Measurements from ENCODE around the gene UNC93B1.

Gene UNC93B1

DNA sequence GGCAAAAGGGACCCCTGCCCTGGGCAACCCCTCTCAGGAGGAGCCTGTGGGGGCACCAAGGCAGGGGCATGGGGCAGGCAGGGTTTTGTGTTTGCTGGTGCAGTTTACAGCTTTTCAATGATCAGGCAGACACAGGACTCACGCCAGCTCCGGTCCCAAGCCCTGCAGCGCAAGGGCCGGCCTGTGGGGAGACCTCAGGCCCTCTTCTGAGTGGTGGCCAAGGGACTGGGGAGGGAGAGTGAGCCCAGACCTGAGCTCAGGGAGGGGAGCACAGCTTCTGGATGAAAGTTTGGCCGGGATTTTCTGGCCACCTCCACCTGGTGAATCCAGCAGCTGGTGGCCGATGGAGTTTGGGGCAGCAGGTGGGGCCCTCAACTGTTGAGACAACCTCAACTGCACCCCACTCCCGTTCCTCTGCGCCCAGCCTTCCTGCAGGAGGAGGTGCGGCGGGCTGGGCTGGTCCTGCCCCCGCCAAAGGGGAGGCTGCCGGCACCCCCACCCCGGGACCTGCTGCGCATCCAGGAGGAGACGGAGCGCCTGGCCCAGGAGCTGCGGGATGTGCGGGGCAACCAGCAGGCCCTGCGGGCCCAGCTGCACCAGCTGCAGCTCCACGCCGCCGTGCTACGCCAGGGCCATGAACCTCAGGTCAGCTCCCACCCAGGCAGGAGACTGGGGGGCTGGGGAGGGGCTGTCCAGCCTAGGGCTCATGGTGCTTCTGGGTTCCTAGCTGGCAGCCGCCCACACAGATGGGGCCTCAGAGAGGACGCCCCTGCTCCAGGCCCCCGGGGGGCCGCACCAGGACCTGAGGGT, 38.5 kb upstream of the UNC93B1 start:
- no peak overlapping the region for H3K4me3 ChIP-seq (ENCODE audit: control insufficient read depth in 1 of 7, extremely low read depth in 1 of 7, insufficient read depth in 4 of 7, low read depth in 2 of 7, low read length in 6 of 7)
- 97% methylated on average over 25 of the region's 27 CpGs for WGBS (ENCODE audit: insufficient coverage)
- peaks cover 2 to 60% (median 26%) of the 10 kb centered on the region in 4 experiments for H3K36me3 ChIP-seq (ENCODE audit: control insufficient read depth in 4 of 4, insufficient read depth in 4 of 4, low read length in 3 of 4)
- no peaks in the 10 kb centered on the region for H3K9me3 ChIP-seq (ENCODE audit: control extremely low read depth in 1 of 5, control insufficient read depth in 4 of 5, insufficient read depth in 2 of 5, low read depth in 1 of 5, low read length in 4 of 5)
- peaks cover 4 to 44% (median 43%) of the 10 kb centered on the region in 4 experiments for H3K4me1 ChIP-seq (ENCODE audit: control extremely low read depth in 1 of 4, control insufficient read depth in 4 of 4, insufficient read depth in 4 of 4, low read length in 3 of 4)
- ChIA-PET POLR2A (interaction anchor here (0.6 kb wide), 1 partner anchor 14 kb away, joined by 3 read pairs; no protein-coding TSS in a partner anchor), CTCF (interaction anchor here (0.7 to 4.8 kb wide), 4 partner anchors 8 to 163 kb away, joined by 3 to 25 read pairs (median 3); partner anchors contain the start of gene ALDH3B1)
- H3K27me3 ChIP-seq (replicated peaks in 2 of 5; ENCODE audit: control insufficient read depth in 4 of 5, insufficient read depth in 5 of 5, low read length in 4 of 5) = no peaks in the 10 kb centered on the region
- H3K27ac ChIP-seq (ENCODE audit: insufficient read depth in 1 of 2, low read depth in 1 of 2, low read length in 2 of 2, poor library complexity in 1 of 2, severe bottlenecking in 2 of 2) = no peak overlapping the region
- no peak for DNase-seq

DNA sequence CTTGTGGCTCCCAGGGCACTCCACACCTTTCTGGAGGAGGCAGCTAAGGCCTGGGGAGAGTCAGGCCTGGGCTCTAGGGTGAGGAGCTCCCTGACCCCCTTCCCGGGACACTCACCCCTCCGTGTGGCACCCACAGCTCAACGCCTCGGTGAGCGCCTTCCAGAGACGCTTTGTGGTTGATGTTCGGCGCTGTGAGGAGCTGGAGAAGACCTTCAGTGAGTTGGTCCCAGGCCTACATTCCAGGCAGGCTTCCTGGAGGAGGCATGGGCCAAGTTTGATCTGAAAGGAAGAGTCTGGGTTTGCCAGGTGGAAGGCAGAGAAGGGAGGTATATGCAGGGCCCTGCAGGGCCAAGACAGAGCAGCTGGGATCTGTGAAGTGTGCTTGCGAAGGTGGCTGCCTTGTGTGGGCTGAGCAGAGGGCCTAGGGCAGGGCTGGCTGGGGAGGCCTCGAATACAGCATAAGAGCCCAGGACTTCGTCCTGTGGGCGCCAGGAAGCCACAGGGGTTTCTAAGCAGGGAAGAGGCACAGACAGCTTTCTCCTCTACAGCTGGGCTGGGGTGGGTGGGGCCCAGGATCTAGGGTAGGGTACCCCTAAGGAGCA, 37.8 kb upstream of the UNC93B1 start:
- DNase-seq = no peak
- Histone ChIP-seq H3K36me3 (ENCODE audit: control insufficient read depth in 4 of 4, insufficient read depth in 4 of 4, low read length in 3 of 4) (peaks cover 2 to 54% (median 25%) of the 10 kb centered on the region in 4 experiments), H3K4me3 (ENCODE audit: control insufficient read depth in 1 of 7, extremely low read depth in 1 of 7, insufficient read depth in 4 of 7, low read depth in 2 of 7, low read length in 6 of 7) (no peak overlapping the region), H3K27me3 (replicated peaks in 2 of 5; ENCODE audit: control insufficient read depth in 4 of 5, insufficient read depth in 5 of 5, low read length in 4 of 5) (no peaks in the 10 kb centered on the region), H3K4me1 (ENCODE audit: control extremely low read depth in 1 of 4, control insufficient read depth in 4 of 4, insufficient read depth in 4 of 4, low read length in 3 of 4) (peaks cover 7 to 51% (median 50%) of the 10 kb centered on the region in 4 experiments), H3K9me3 (ENCODE audit: control extremely low read depth in 1 of 5, control insufficient read depth in 4 of 5, insufficient read depth in 2 of 5, low read depth in 1 of 5, low read length in 4 of 5) (no peaks in the 10 kb centered on the region), H3K27ac (ENCODE audit: insufficient read depth in 1 of 2, low read depth in 1 of 2, low read length in 2 of 2, poor library complexity in 1 of 2, severe bottlenecking in 2 of 2) (peak overlapping the region in 1 of 2 experiments; percentile 87)
- POLR2A ChIA-PET = interaction anchor here (0.6 kb wide), 1 partner anchor 15 kb away, joined by 3 read pairs; no protein-coding TSS in a partner anchor
- WGBS (ENCODE audit: insufficient coverage) = 85% methylated on average over 12 of the region's 12 CpGs
- CTCF ChIA-PET = interaction anchor here (0.7 to 4.8 kb wide), 4 partner anchors 8 to 164 kb away, joined by 3 to 25 read pairs (median 3); partner anchors contain the start of gene ALDH3B1

- WGBS (ENCODE audit: insufficient coverage) = 86% methylated on average over 21 of the region's 23 CpGs
- POLR2A ChIA-PET = interaction anchor here (0.5 kb wide), 1 partner anchor 39 kb away, joined by 7 read pairs; no protein-coding TSS in a partner anchor
- no peak for DNase-seq
These were observed 37.2 kb upstream of the UNC93B1 start for GRCh38 chr11:68040957-68041591.

GRCh38 chr11:68040101-68040956, 36.4 kb upstream of the UNC93B1 start:
- Histone ChIP-seq H3K27me3 (replicated peaks in 2 of 5; ENCODE audit: control insufficient read depth in 4 of 5, insufficient read depth in 5 of 5, low read length in 4 of 5) (no peaks in the 10 kb centered on the region), H3K9me3 (ENCODE audit: control extremely low read depth in 1 of 5, control insufficient read depth in 4 of 5, insufficient read depth in 2 of 5, low read depth in 1 of 5, low read length in 4 of 5) (no peaks in the 10 kb centered on the region), H3K4me1 (ENCODE audit: control extremely low read depth in 1 of 4, control insufficient read depth in 4 of 4, insufficient read depth in 4 of 4, low read length in 3 of 4) (peaks cover 7 to 65% (median 62%) of the 10 kb centered on the region in 4 experiments), H3K36me3 (ENCODE audit: control insufficient read depth in 4 of 4, insufficient read depth in 4 of 4, low read length in 3 of 4) (peaks cover 2 to 45% (median 19%) of the 10 kb centered on the region in 4 experiments), H3K4me3 (ENCODE audit: control insufficient read depth in 1 of 7, extremely low read depth in 1 of 7, insufficient read depth in 4 of 7, low read depth in 2 of 7, low read length in 6 of 7) (peak overlapping the region in 6 of 7 experiments; percentile 44 to 82 (median 71)), H3K27ac (ENCODE audit: insufficient read depth in 1 of 2, low read depth in 1 of 2, low read length in 2 of 2, poor library complexity in 1 of 2, severe bottlenecking in 2 of 2) (peak overlapping the region; percentile 54 to 87)
- CTCF ChIA-PET = interaction anchor here (0.8 to 4.8 kb wide), 3 partner anchors 12 to 165 kb away, joined by 3 to 25 read pairs (median 3); partner anchors contain the start of gene ALDH3B1
- POLR2A ChIA-PET = interaction anchor here (0.5 kb wide), 1 partner anchor 39 kb away, joined by 7 read pairs; no protein-coding TSS in a partner anchor
- WGBS (ENCODE audit: insufficient coverage) = 5% methylated on average over 14 of the region's 22 CpGs
- peak; percentile 48 to 80 (median 72) for DNase-seq

More at GRCh38 chr11:68040957-68041591, 37.2 kb upstream of the UNC93B1 start:
- CTCF ChIA-PET = interaction anchor here (0.8 to 4.8 kb wide), 4 partner anchors 9 to 164 kb away, joined by 3 to 25 read pairs (median 3); partner anchors contain the start of gene ALDH3B1
- Histone ChIP-seq H3K4me3 (ENCODE audit: control insufficient read depth in 1 of 7, extremely low read depth in 1 of 7, insufficient read depth in 4 of 7, low read depth in 2 of 7, low read length in 6 of 7) (peak overlapping the region in 6 of 7 experiments; percentile 44 to 82 (median 71)), H3K36me3 (ENCODE audit: control insufficient read depth in 4 of 4, insufficient read depth in 4 of 4, low read length in 3 of 4) (peaks cover 2 to 48% (median 24%) of the 10 kb centered on the region in 4 experiments), H3K9me3 (ENCODE audit: control extremely low read depth in 1 of 5, control insufficient read depth in 4 of 5, insufficient read depth in 2 of 5, low read depth in 1 of 5, low read length in 4 of 5) (no peaks in the 10 kb centered on the region), H3K4me1 (ENCODE audit: control extremely low read depth in 1 of 4, control insufficient read depth in 4 of 4, insufficient read depth in 4 of 4, low read length in 3 of 4) (peaks cover 7 to 57% (median 56%) of the 10 kb centered on the region in 4 experiments), H3K27ac (ENCODE audit: insufficient read depth in 1 of 2, low read depth in 1 of 2, low read length in 2 of 2, poor library complexity in 1 of 2, severe bottlenecking in 2 of 2) (peak overlapping the region in 1 of 2 experiments; percentile 87), H3K27me3 (replicated peaks in 2 of 5; ENCODE audit: control insufficient read depth in 4 of 5, insufficient read depth in 5 of 5, low read length in 4 of 5) (no peaks in the 10 kb centered on the region)

DNA sequence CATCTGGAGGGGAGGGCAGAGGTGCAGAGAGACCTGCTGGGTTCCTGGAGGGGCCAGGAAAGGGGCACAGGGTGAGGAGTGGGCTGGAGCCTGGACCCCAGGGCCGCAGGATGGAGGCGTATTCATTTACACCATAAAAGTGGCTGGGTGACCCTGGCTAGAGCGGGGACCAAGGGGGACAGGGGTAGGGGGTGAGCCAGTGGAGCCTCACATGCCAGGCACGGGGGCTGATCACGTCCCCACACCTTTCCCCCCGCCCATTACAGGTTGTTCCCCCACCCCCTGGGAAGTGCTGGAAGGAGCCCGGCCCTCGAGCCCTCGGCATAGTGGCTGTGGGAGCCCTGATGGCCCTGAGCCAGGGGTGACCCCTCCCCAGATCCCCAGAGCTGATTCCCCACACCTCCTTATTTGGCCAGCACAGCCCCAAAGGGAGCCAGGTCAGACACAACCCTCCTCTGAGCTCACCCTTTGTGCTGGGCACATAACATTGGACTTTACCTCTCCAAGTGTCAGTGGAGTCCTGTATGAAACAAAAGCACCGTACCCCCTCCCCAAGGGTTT, 35.7 kb upstream of the UNC93B1 start:
- Histone ChIP-seq H3K4me3 (ENCODE audit: control insufficient read depth in 1 of 7, extremely low read depth in 1 of 7, insufficient read depth in 4 of 7, low read depth in 2 of 7, low read length in 6 of 7) (peak overlapping the region; percentile 31 to 82 (median 72)), H3K9me3 (ENCODE audit: control extremely low read depth in 1 of 5, control insufficient read depth in 4 of 5, insufficient read depth in 2 of 5, low read depth in 1 of 5, low read length in 4 of 5) (no peaks in the 10 kb centered on the region), H3K27ac (ENCODE audit: insufficient read depth in 1 of 2, low read depth in 1 of 2, low read length in 2 of 2, poor library complexity in 1 of 2, severe bottlenecking in 2 of 2) (peak overlapping the region; percentile 54 to 87), H3K27me3 (replicated peaks in 2 of 5; ENCODE audit: control insufficient read depth in 4 of 5, insufficient read depth in 5 of 5, low read length in 4 of 5) (no peaks in the 10 kb centered on the region), H3K4me1 (ENCODE audit: control extremely low read depth in 1 of 4, control insufficient read depth in 4 of 4, insufficient read depth in 4 of 4, low read length in 3 of 4) (peaks cover 7 to 71% (median 62%) of the 10 kb centered on the region in 4 experiments), H3K36me3 (ENCODE audit: control insufficient read depth in 4 of 4, insufficient read depth in 4 of 4, low read length in 3 of 4) (peaks cover 2 to 38% (median 15%) of the 10 kb centered on the region in 4 experiments)
- 23% methylated on average over 8 of the region's 10 CpGs for WGBS (ENCODE audit: insufficient coverage)
- peak in 1 of 3 donors; percentile 35 for DNase-seq
- ChIA-PET POLR2A (interaction anchor here (0.6 kb wide), 1 partner anchor 525 kb away, joined by 3 read pairs; no protein-coding TSS in a partner anchor), CTCF (interaction anchor here (0.6 to 4.8 kb wide), 4 partner anchors 25 to 169 kb away, joined by 3 to 25 read pairs (median 8); partner anchors contain the start of gene ALDH3B1)

Measured in common myeloid progenitor, CD34-positive (primary cell).